Testis (tissue), 3 donors: ENCODE results near the gene SYNE2. TPM values are rescaled to one million over a fixed set of nuclear protein-coding genes. Genes with fewer than 3 reads are reported as not detected.
A peak's percentile ranks its signal among the peaks of the same experiment; 100 is the strongest.

Experiments
- DNase-seq: peaks from one replicate; pipeline ENCODE4 v3.0.0-alpha.2; 2019
- H3K27ac ChIP-seq, 2 donors: fragments of 200-600 bp; sonication (generic); one replicate each; pipeline ENCODE4 v1.5.1; 2019
- H3K27me3 ChIP-seq: fragments of 200-600 bp; sonication (generic); one replicate; pipeline ENCODE4 v1.5.1; 2019
- H3K36me3 ChIP-seq: fragments of 200-600 bp; sonication (generic); one replicate; pipeline ENCODE4 v1.5.1; 2017; ENCODE audit warnings: low read depth; ENCODE audit errors: missing control alignments
- H3K4me1 ChIP-seq: fragments of 200-600 bp; sonication (generic); one replicate; pipeline ENCODE4 v1.5.1; 2019
- H3K4me3 ChIP-seq, 2 donors: fragments of 200-600 bp; sonication (generic); one replicate each; pipeline ENCODE4 v1.5.1; 2017 to 2019
- H3K9me3 ChIP-seq: fragments of 200-600 bp; sonication (generic); one replicate; pipeline ENCODE4 v1.5.1; 2017
- POLR2A ChIP-seq: fragments of 450-650 bp; IDR thresholded peaks from one replicate; pipeline ENCODE4 v1.6.1; 2017; ENCODE audit warnings: antibody characterized with exemption, mild to moderate bottlenecking, moderate library complexity
- WGBS, 2 donors: methylation state at CpG; one replicate each; pipeline ENCODE4 v1.1.5; 2018; 5-methylcytosine and 5-hydroxymethylcytosine counted together
- intact Hi-C: fragments of 100-400 bp; cut with DNase I; formaldehyde crosslinking; loops from one replicate; pipeline ENCODE4 v1.15.1; 2023; ENCODE audit warnings: low total_unique reads
- polyA plus RNA-seq: library from polyadenylated mRNA; stranded (reverse); fragments of 350-450 nt; fragmentation: Illumina TruSeq; extraction: RNeasy Lipid Tissue Mini Kit (QIAGEN cat#74804); gene quantifications from one replicate; pipeline ENCODE4 v1.2.3, GENCODE V29; 2014; ENCODE audit warnings: low read depth, low replicate concordance; ENCODE audit not compliant: insufficient read depth
- total RNA-seq, 2 donors: library from RNA; depleted of rRNA; stranded (reverse); fragments of >200 nt; gene quantifications; one replicate each; pipeline ENCODE4 v1.2.3, GENCODE V29; 2016
- TF ChIP-seq, protein P1 (sequence below), 3 experiments: fragments of 450-650 bp in 2 of 3; fragments of 200-600 bp in 1 of 3; sonication (generic) in 1 of 3; IDR thresholded peaks; one replicate each; pipeline ENCODE4 v1.5.1; 2016 to 2019; ENCODE audit warnings: antibody characterized with exemption in 3 of 3, mild to moderate bottlenecking in 2 of 3, moderate library complexity in 1 of 3

The SYNE2 gene
- total and polyA plus RNA-seq, 3 donors from 2014 or later = 74.6 to 519 (median 511) TPM

DNA sequence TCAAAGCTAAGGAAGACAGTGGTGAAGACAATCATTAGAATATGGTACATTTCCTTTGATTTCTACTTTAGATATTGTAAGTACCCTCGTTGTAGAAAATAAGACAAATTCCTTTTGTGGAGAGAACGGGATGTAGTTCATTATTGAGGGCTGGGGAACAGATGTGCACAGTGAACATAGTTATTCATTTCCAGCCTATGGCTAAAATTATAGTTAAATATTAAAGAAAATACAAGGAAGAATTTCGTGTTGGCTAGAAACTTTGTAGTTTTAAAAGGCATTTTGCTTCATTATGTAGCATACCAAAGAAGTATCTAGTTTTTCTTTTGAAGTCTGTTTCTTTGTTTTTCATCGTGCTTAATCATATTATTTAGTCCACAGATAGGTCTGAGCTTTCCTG, 239.5 kb downstream of the SYNE2 start:
- H3K36me3 ChIP-seq = no peaks in the 10 kb centered on the region
- no peak overlapping the region for H3K4me3 ChIP-seq
- no peak overlapping the region for H3K27ac ChIP-seq
- intact Hi-C loops = no loop called here
- no peaks in the 10 kb centered on the region for H3K4me1 ChIP-seq
- 69 to 74% methylated on average over 4 of the region's 4 CpGs for WGBS, 2 donors
- no peaks in the 10 kb centered on the region for H3K27me3 ChIP-seq
- TF ChIP-seq, protein P1, sequence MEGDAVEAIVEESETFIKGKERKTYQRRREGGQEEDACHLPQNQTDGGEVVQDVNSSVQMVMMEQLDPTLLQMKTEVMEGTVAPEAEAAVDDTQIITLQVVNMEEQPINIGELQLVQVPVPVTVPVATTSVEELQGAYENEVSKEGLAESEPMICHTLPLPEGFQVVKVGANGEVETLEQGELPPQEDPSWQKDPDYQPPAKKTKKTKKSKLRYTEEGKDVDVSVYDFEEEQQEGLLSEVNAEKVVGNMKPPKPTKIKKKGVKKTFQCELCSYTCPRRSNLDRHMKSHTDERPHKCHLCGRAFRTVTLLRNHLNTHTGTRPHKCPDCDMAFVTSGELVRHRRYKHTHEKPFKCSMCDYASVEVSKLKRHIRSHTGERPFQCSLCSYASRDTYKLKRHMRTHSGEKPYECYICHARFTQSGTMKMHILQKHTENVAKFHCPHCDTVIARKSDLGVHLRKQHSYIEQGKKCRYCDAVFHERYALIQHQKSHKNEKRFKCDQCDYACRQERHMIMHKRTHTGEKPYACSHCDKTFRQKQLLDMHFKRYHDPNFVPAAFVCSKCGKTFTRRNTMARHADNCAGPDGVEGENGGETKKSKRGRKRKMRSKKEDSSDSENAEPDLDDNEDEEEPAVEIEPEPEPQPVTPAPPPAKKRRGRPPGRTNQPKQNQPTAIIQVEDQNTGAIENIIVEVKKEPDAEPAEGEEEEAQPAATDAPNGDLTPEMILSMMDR (IDR thresholded peaks at IDR 0.05) = no peak
- TF ChIP-seq POLR2A = no peak
- no peaks in the 10 kb centered on the region for H3K9me3 ChIP-seq
- no peak for DNase-seq

DNA sequence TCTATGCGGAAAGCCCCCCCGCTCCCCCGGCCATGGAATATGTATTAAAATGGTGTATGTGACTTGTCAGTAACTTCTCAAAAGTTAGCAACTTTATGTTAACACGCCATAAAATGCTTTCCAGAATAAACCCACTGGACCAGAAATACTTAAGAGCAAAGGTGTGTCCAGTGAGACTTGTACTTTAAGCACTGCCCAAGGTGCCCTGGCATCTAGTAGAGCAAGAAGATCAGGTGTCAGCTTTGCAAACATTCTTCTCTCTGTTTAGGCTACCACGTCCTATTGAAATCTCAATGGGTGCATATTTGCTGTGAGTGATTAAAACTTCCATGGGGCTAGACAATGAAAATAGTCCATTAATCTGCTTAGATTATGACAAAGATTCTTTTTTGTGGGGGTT, 240.1 kb downstream of the SYNE2 start:
- Histone ChIP-seq H3K4me3 (no peak overlapping the region), H3K9me3 (no peaks in the 10 kb centered on the region), H3K4me1 (no peaks in the 10 kb centered on the region), H3K36me3 (no peaks in the 10 kb centered on the region), H3K27me3 (no peaks in the 10 kb centered on the region), H3K27ac (no peak overlapping the region)
- no peak for TF ChIP-seq POLR2A
- TF ChIP-seq, protein P1 (IDR thresholded peaks at IDR 0.05) = no peak
- 90 to 94% methylated on average over 5 of the region's 5 CpGs for WGBS, 2 donors
- no peak for DNase-seq
- intact Hi-C loops = no loop called here

- DNase-seq = no peak
- Histone ChIP-seq H3K27me3 (no peaks in the 10 kb centered on the region), H3K36me3 (no peaks in the 10 kb centered on the region), H3K4me1 (no peaks in the 10 kb centered on the region), H3K4me3 (no peak overlapping the region), H3K27ac (peak overlapping the region in 1 of 2 donors; percentile 7), H3K9me3 (no peaks in the 10 kb centered on the region)
- 88 to 89% methylated on average over 3 of the region's 3 CpGs for WGBS, 2 donors
- intact Hi-C loops = no loop called here
- no peak for TF ChIP-seq POLR2A
- TF ChIP-seq, protein P1 (IDR thresholded peaks at IDR 0.05) = no peak
Observed at GRCh38 chr14:64095620-64096019, 242.8 kb downstream of the SYNE2 start.

GRCh38 chr14:64098120-64098519, 245.3 kb downstream of the SYNE2 start:
- intact Hi-C loops = no loop called here

DNA sequence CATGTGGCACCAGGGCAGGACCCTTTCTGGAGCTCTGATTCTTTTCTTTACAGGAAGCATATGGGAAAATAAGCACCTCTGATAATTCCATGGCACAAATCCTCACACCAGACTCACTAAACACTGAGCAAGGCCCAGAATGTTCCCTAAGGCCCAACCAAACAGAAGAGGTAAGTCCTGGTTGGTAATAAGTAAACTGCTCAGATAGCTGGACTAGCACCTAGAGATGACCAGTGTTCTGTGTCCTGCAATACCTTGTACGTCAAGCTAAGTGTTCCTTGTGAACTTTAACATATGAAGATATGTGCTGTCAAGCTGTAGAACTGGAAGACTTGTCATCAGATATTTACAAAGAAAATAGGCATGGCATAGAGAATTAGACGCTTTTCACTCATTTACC, 254.6 kb downstream of the SYNE2 start:
- DNase-seq = no peak

More at GRCh38 chr14:64098120-64098519, 245.3 kb downstream of the SYNE2 start:
- no peaks in the 10 kb centered on the region for H3K36me3 ChIP-seq
- no peaks in the 10 kb centered on the region for H3K27me3 ChIP-seq
- no peak overlapping the region for H3K4me3 ChIP-seq
- H3K4me1 ChIP-seq = no peaks in the 10 kb centered on the region
- TF ChIP-seq, protein P1 (IDR thresholded peaks at IDR 0.05) = no peak
- TF ChIP-seq POLR2A = no peak
- no peak for DNase-seq
- no peak overlapping the region for H3K27ac ChIP-seq
- WGBS, 2 donors = 92 to 98% methylated on average over 4 of the region's 4 CpGs
- H3K9me3 ChIP-seq = no peaks in the 10 kb centered on the region

More for the DNA sequence above, 254.6 kb downstream of the SYNE2 start:
- H3K9me3 ChIP-seq = no peaks in the 10 kb centered on the region
- intact Hi-C loops = no loop called here
- H3K4me1 ChIP-seq = peaks cover 13% of the 10 kb centered on the region
- no peaks in the 10 kb centered on the region for H3K36me3 ChIP-seq
- H3K4me3 ChIP-seq = no peak overlapping the region
- TF ChIP-seq, protein P1 (IDR thresholded peaks at IDR 0.05) = no peak
- no peak for TF ChIP-seq POLR2A
- H3K27ac ChIP-seq = no peak overlapping the region
- 86 to 96% methylated on average over 2 of the region's 2 CpGs for whole genome bisulfite sequencing, 2 donors
- no peaks in the 10 kb centered on the region for H3K27me3 ChIP-seq
